Hepatic stellate cell (primary cell): Measurements from ENCODE around the gene HSPBP1.

Source experiments
- DNase-seq: peaks from one replicate; pipeline ENCODE4 v3.0.0; 2011; ENCODE audit warnings: low spot score

HSPBP1 gene

DNA sequence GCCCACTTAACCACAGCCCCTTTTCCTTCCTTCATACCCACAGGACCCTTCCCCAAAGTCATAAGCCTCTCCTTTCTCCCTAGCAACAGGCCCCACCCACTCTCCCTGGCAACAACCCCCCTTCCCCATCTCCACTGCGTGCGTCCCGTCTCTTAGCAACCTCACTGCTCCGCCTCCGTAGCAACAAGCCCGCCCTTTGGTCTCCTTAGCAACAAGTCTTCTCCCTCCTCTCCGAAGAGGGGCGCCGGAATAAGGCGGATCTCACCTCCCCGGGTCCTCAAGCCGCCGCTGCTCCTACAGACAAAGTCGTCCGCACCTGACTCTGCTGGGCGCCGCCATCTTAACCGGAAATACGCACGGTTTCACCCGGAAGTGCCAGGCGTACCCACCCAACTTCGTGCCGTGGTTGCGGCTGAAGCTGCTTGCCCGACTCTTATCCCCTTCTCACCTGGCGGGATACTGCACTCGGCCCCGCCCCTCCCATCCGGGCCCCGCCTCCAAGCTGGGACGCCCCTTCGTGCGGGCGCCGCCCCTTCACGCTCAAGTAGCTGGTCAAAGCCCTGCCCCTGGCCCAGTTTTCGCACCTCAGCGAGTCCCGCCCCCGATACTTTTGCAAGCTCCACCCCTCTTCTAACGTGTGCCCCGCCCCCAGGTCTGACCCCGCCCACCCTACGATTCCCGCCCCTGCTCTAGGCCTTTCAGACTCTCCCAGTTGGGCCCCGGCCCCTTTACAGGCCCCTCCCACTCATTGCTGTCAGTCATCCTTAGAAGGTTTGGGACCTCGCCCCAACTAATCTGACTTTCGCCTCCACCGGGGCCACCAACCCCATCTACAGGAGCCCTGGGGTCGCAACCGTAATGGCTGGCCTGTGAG is at the start of gene HSPBP1:
TSS of gene HSPBP1 (minus strand) at position 341 of the 874 bp plus-strand sequence. CDS start 502 bp downstream, outside the sequence.
- DNase-seq: peak; percentile 90

GRCh38 chr19:55328774-55329318 is 48.9 kb upstream of the HSPBP1 start:
- DNase-seq: peak; percentile 58

DNA sequence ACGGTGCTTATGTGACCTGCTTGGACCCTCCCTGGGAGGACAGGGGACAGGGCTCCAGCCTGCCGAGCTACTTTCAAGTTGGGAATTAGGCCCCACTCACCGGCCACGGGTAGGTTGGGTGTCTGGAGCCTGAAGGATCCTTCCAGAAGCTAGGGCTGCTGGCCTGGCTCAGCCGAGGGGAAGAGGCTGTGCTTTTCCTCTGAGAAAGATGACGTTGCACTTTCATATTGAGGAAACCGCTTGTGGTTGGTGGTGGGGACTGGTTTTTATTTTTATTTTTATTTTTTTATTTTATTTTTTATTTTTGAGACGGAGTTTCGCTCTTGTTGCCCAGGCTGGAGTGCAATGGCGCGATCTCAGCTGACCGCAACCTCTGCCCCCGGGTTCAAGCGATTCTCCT is 45.3 kb upstream of the HSPBP1 start, which contains the start of gene TMEM150B:
TSS of gene TMEM150B (minus strand) at position 170 of the 400 bp plus-strand sequence. CDS start 4,305 bp downstream, outside the sequence.
- DNase-seq: no peak

GRCh38 chr19:55324662-55325061 is 44.8 kb upstream of the HSPBP1 start:
- no peak for DNase-seq

DNA sequence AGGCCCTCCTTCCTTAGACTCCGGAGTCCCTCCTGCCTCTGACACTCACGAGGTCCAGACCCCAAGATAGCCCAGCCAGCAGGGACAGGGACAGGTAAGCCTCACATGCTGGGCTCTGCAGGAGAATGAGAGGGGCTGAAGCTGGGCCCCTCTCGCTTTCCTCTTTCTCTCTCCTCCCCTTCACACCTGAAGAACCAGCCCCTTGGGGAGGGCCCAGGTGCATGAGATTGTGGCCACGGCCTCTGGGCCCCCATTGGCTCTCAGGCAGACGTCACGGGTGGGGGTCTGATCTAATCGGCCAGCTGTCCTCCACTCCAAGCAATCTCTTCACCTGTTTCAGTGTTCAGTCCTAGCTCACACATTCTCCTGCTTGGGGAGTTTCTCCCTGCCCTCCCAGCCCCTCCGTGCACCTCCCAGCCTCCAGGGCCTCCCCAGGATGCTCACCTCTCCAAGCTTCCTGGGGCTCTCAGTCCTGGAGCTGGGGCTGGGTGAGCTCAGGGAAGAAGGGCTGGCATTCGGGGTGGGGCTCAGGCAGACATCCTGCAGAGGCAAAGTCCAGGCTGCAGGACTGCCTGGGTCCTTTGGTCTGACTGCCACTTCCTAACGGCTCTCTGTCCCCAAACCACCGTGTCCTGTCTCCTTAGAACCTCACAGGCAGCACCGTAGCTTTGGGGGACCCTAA is 42.4 kb upstream of the HSPBP1 start:
- DNase-seq: no peak

GRCh38 chr19:55321466-55322137 is 41.7 kb upstream of the HSPBP1 start:
- no peak for DNase-seq

DNA sequence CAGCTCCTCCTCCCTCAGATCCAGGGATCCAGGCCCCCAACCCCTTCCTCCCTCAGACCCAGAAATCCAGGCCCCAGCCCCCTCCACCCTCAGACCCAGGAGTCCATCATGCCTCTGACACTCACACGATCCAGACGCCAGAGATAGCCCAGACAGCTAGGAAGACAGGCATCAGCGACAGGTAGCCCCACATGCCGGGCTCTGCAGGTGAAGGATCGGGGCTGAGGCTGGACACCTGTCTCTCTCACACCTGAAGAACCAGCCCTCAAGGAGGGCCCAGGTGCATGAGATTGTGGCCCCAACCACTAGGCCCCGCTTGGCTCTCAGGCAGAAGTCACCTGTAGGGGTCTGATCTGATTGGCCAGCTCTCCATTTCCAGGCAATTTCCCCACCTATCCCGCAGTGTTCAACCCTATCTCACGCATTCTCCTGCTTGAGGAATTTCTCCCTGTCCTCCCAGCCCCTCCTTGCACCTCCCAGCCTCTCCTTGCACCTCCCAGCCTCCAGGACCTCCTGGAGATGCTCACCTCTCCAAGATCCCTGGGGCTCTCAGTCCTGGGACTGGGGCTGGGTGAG is 41.0 kb upstream of the HSPBP1 start:
- DNase-seq: no peak

DNA sequence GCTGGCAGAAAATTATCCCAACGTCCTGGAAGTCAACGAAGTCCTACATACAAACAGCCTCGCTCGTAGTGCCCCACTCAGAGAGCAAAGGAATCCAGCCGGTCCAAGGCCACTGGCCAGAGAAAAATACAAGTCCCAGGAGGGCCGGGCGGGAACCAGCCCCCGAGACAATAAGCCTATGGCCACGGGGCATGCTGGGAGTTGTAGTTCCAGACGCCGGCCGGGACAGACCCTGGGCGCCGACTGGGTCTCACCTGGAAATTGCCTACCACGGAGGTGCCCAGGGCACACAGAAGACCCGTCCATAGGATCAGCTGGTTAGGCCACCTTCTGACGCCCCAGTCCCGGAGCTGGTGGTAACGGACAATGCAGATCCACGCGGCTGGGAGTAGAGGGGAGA is 39.9 kb upstream of the HSPBP1 start:
- peak; percentile 83 for DNase-seq

- no peak for DNase-seq
These were observed 36.7 kb upstream of the HSPBP1 start for GRCh38 chr19:55316646-55317045.

DNA sequence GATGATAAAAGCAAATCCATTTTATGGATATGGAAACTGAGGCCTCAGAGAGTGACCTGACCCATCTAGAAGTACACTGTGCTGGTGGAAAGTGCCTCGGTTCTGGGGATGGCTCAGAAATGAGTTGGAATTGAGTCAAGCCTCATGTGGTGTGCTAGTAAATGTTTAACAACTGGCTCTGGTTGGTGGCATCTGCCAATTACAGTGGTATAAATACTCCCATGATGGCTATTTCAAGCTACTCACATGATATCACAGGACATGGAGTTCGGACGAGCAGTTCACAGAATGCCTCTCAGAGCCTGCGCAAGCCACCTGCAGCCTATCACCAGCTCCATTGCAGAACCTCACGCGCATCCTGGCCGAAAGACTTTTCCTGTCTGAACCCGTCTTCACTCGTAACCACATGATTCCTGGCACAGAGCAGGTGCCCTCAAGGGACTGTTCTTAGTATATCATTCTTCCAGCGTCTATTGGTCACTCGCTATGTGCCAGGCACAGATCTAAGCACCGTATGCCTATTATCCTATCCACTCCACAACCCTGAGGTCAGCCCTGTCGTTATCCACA is 36.1 kb upstream of the HSPBP1 start:
- no peak for DNase-seq

DNA sequence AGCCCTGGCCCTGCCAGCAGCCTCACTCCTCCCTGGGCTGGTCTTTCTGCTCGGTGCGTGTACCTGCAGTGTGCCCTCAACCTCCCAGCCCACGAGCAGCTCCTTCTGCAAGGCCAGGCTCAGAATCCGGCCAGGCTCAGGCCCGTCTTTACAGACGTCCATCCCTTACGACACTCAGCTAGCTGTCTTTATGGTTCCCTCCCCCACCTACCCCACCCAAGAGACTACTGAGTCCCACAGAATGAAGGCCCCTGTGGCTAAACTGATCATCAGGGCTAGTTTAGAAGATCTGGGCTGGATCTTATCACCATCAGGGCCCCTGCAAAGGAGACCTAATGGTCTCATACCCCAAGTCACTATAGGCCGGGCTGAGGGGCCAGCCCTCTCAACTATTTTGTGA is 34.5 kb upstream of the HSPBP1 start:
- DNase-seq: no peak

DNA sequence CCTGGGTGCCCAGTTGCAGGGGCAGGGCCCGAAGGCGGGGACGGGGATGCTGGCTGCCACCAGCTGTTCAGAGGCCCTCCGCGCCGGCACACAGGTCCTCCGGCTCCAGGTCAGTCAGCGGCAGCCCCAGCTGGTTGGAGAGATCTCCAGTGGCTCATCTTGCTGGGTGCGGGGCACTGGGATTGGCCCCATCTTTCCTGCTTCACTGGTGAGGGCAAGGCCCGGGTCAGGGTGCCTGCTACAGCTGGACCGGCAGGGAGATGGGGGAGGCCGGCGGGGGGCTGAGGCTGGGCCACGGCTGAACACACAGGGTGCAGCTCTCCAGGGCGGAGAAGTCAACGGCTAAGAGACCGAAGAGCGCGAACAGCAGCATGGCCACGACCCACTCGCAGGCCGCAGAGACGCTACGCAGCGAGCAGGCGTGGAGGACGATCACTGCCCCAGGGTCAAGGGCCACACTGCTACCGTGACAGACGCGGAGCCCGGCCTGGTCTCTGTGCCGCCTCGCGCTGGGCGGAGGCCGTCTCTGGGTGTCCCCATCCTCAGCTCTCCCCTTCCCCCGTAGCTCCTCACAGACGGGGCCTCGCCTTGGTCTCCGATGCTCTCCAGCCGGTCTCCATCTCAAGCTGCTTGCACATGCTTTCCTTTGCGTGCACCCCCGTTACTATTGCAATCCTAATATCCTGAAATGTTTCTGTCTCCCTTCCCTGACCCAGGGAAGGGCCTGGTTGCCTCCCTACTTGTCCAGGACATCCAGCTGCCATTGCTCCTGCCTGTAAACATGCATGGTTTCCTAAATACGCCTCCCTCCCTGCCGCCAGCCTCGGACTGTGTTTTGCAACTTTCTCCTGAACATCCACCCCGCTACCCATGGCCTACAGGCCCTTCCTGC is 33.0 kb upstream of the HSPBP1 start:
- no peak for DNase-seq

DNA sequence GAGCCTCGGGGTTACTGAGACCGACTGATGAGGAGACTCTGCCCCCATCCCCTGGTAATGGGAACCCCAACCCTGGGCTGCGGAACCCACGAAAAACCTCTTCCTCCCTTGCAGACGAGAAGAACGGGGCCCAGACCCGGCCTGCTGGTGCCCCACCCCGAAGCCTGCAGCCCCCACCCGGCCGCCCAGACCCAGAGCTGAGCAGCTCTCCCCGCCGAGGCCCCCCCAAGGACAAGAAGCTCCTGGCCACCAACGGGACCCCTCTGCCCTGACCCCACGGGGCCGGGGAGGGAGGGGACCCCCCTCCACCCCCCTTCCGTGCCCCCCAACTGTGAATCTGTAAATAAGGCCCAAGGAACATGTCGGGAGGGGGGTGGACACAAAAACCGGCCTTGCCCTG is 31.9 kb upstream of the HSPBP1 start:
- DNase-seq: no peak

DNA sequence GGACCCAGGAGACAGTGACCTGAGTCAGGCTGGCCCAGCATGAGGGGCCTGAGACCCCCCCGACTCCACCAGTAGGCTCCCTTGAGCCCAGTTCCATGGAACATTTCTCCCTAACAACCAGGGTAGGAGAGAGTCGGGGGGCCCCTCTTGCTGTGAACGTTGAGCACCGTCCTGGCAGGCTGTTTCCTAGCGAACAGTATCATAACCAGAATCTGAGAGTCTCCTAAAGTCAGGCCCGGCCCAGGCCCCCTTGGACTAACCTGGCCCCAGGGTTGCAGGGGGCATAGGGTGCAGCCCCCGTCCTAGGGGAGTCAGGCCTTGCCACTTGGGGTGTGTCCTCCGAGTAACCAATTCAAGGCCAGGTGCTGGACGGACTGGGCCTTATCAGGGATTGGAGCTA is 31.5 kb upstream of the HSPBP1 start:
- DNase-seq: no peak

- no peak for DNase-seq
These were observed 30.6 kb upstream of the HSPBP1 start for GRCh38 chr19:55310498-55310897.

DNA sequence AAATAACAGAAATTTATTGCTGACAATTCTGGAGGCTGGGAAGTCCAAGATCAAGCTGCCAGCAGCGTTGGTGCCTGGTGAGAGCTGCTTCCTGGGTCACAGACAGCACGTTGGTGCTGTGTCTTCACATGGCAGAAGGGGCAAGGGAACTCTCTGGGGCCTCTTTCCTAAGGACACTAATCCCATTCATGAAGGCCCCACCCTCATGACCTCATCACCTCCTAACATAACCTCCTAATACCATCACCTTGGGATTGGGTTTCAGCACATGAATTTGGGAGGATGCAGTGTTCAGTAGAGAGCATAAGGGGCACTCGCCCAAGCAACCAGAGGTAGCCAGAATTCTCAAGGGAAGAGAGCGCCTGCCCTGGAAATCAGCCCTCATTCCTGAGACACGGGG is 29.5 kb upstream of the HSPBP1 start:
- no peak for DNase-seq

- DNase-seq: no peak
These were observed 28.4 kb upstream of the HSPBP1 start for GRCh38 chr19:55308281-55308680.

- no peak for DNase-seq
These were observed 26.8 kb upstream of the HSPBP1 start for GRCh38 chr19:55306712-55307111.

GRCh38 chr19:55305983-55306562 is 26.2 kb upstream of the HSPBP1 start:
- no peak for DNase-seq

DNA sequence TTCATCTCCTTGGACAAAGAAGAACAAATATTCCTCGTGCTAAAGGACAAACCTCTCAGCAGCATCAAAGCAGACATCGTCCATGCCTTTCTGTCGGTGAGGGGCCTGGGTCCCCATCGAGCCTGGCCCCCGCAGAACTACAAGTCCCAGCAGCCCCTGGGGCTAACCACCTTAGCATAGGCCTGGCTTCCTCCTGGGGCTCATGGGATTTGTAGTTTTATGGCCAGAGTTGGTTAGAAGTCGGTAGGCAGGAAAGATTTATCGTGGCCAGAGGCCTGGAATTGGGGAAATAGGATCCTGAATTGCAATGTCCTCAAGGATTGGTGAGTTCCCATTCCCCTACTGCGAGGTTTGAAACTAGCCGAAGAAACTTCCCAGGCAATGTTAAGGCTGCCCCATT is 25.6 kb upstream of the HSPBP1 start:
- DNase-seq: peak; percentile 38
